Caco-2 (cell line): ENCODE measurements around the gene SLC35B4. TPM values are rescaled to one million over a fixed set of nuclear protein-coding genes. Genes with fewer than 3 reads are reported as not detected.

Experiments
- BruUV-seq: library from RNA; stranded (reverse); fragments of 400-500 nt; replicated peaks from 2 replicates; lab custom pipeline; 2021; lab: Mats Ljungman, UMichigan
- CTCF ChIA-PET: fragments of 300-600 bp; sonication (Branson Sonifier 250); formaldehyde crosslinking; loops from one replicate; lab custom pipeline; 2022; ENCODE audit warnings: antibody characterized with exemption; lab: Charles Lee
- POLR2A ChIA-PET: fragments of 300-600 bp; sonication (Branson Sonifier 250); formaldehyde crosslinking; loops from one replicate; lab custom pipeline; 2022; ENCODE audit warnings: antibody characterized with exemption; lab: Charles Lee
- DNase-seq, 2 experiments: peaks; one replicate each; pipeline versions ENCODE4 v3.0.0 to v3.0.0-alpha.2; 2020 to 2022
- H3K27me3 ChIP-seq: replicated peaks from 2 replicates; pipeline ENCODE4 v1.6.0; 2011; ENCODE audit warnings: low read length; ENCODE audit not compliant: control insufficient read depth, insufficient read depth
- H3K36me3 ChIP-seq: 2 replicates; pipeline ENCODE4 v1.5.1; 2011; ENCODE audit warnings: low read length; ENCODE audit not compliant: control insufficient read depth, insufficient read depth
- H3K4me1 ChIP-seq: fragments of 250-450 bp; sonication (Bioruptor Pico); 2 replicates; pipeline ENCODE4 v1.5.1; 2020; ENCODE audit warnings: mild to moderate bottlenecking
- H3K4me3 ChIP-seq: 2 replicates; pipeline ENCODE4 v1.5.1; 2011; ENCODE audit warnings: low read depth, mild to moderate bottlenecking, control low read depth, low read length
- H3K9me3 ChIP-seq: fragments of 250-450 bp; sonication (Bioruptor Pico); 2 replicates; pipeline ENCODE4 v1.5.1; 2020; ENCODE audit warnings: mild to moderate bottlenecking, moderate library complexity
- H3K27ac Mint-ChIP-seq: one replicate; pipeline ENCODE4 v1.8.0; 2022; ENCODE audit warnings: mixed read lengths; ENCODE audit not compliant: unreplicated experiment
- H3K27me3 Mint-ChIP-seq: one replicate; pipeline ENCODE4 v1.8.0; 2022; ENCODE audit warnings: mixed read lengths; ENCODE audit not compliant: insufficient read depth, unreplicated experiment
- H3K36me3 Mint-ChIP-seq: one replicate; pipeline ENCODE4 v1.8.0; 2022; ENCODE audit warnings: mild to moderate bottlenecking, mixed read lengths; ENCODE audit not compliant: insufficient read depth, unreplicated experiment
- H3K4me1 Mint-ChIP-seq: one replicate; pipeline ENCODE4 v1.8.0; 2022; ENCODE audit warnings: low read depth, mixed read lengths; ENCODE audit not compliant: unreplicated experiment
- H3K4me3 Mint-ChIP-seq: one replicate; pipeline ENCODE4 v1.8.0; 2022; ENCODE audit warnings: mild to moderate bottlenecking, moderate library complexity, mixed read lengths; ENCODE audit not compliant: unreplicated experiment
- H3K9me3 Mint-ChIP-seq: one replicate; pipeline ENCODE4 v1.8.0; 2022; ENCODE audit warnings: mixed read lengths; ENCODE audit not compliant: unreplicated experiment
- CTCF ChIP-seq, 2 experiments: fragments of 200-600 bp in 1 of 2; IDR thresholded peaks; 1 replicate in 1 of 2; 2 replicates in 1 of 2; pipeline versions ENCODE4 v1.5.1 to v1.8.0; 2011 to 2022; ENCODE audit warnings: antibody characterized with exemption in 1 of 2, control low read depth in 1 of 2, inconsistent platforms in 1 of 2, low read depth in 1 of 2, low read length in 1 of 2, mild to moderate bottlenecking in 1 of 2, moderate library complexity in 1 of 2; ENCODE audit not compliant: insufficient read depth in 1 of 2, severe bottlenecking in 1 of 2, unreplicated experiment in 1 of 2
- intact Hi-C: fragments of 100-400 bp; cut with micrococcal nuclease; formaldehyde crosslinking; loops from one replicate; pipeline ENCODE4 v1.10.0; 2022; ENCODE audit not compliant: unreplicated experiment
- total RNA-seq: library from RNA; stranded (reverse); gene quantifications from 2 replicates; pipeline ENCODE4 v1.2.3, GENCODE V29; 2022

Gene SLC35B4
- total RNA-seq, 1 experiment from 2014 or later: 18.2 TPM

- Mint-ChIP-seq H3K36me3 (no peaks in the 10 kb centered on the region), H3K9me3 (no peaks in the 10 kb centered on the region), H3K4me3 (no peak overlapping the region), H3K27ac (no peak overlapping the region), H3K27me3 (no peaks in the 10 kb centered on the region), H3K4me1 (no peaks in the 10 kb centered on the region)
- intact Hi-C loops: no loop called here
- BruUV-seq: no TSS peak
- Histone ChIP-seq H3K4me1 (no peaks in the 10 kb centered on the region), H3K4me3 (no peak overlapping the region), H3K36me3 (no peaks in the 10 kb centered on the region), H3K27me3 (no peaks in the 10 kb centered on the region; the same call in 1 of the 2 replicates), H3K9me3 (no peaks in the 10 kb centered on the region)
- DNase-seq: no peak
- CTCF ChIA-PET: no interaction called here
- POLR2A ChIA-PET: no interaction called here
- no peak for TF ChIP-seq CTCF (IDR thresholded peaks at IDR 0.05; ENCODE audit: insufficient read depth in 1 of 2, low read depth in 1 of 2, low read length in 1 of 2, severe bottlenecking in 1 of 2, unreplicated experiment in 1 of 2)
These were observed 34.7 kb upstream of the SLC35B4 start for GRCh38 chr7:134351424-134351823.

GRCh38 chr7:134350709-134351108 is 34.0 kb upstream of the SLC35B4 start:
- Histone ChIP-seq H3K4me3 (no peak overlapping the region), H3K27me3 (no peaks in the 10 kb centered on the region; the same call in 1 of the 2 replicates), H3K36me3 (no peaks in the 10 kb centered on the region), H3K4me1 (no peaks in the 10 kb centered on the region), H3K9me3 (no peaks in the 10 kb centered on the region)
- Mint-ChIP-seq H3K27me3 (no peaks in the 10 kb centered on the region), H3K36me3 (no peaks in the 10 kb centered on the region), H3K27ac (no peak overlapping the region), H3K4me3 (no peak overlapping the region), H3K9me3 (no peaks in the 10 kb centered on the region), H3K4me1 (no peaks in the 10 kb centered on the region)
- DNase-seq: no peak
- BruUV-seq: no TSS peak
- ChIA-PET CTCF (interaction anchor here (0.8 kb wide), 1 partner anchor 70 kb away, joined by 3 read pairs; no protein-coding TSS in a partner anchor), POLR2A (no interaction called here)
- intact Hi-C loops: no loop called here
- no peak for TF ChIP-seq CTCF (IDR thresholded peaks at IDR 0.05; ENCODE audit: insufficient read depth in 1 of 2, low read depth in 1 of 2, low read length in 1 of 2, severe bottlenecking in 1 of 2, unreplicated experiment in 1 of 2)

GRCh38 chr7:134347567-134347966 is 30.8 kb upstream of the SLC35B4 start:
- no peaks in the 10 kb centered on the region for H3K4me1 Mint-ChIP-seq
- H3K27ac Mint-ChIP-seq: no peak overlapping the region
- no peaks in the 10 kb centered on the region for H3K36me3 Mint-ChIP-seq
- no peaks in the 10 kb centered on the region for H3K9me3 ChIP-seq
- BruUV-seq: no TSS peak
- H3K36me3 ChIP-seq: no peaks in the 10 kb centered on the region
- POLR2A ChIA-PET: interaction anchor here (0.7 kb wide), 1 partner anchor 10 kb away, joined by 3 read pairs; no protein-coding TSS in a partner anchor
- CTCF ChIA-PET: interaction anchor here (0.7 kb wide), 1 partner anchor 220 kb away, joined by 4 read pairs; the partner anchor contains the start of gene LRGUK
- H3K4me1 ChIP-seq: no peaks in the 10 kb centered on the region
- DNase-seq: no peak
- H3K27me3 Mint-ChIP-seq: peaks cover 7% of the 10 kb centered on the region
- H3K4me3 ChIP-seq: no peak overlapping the region
- intact Hi-C loops: no loop called here
- H3K9me3 Mint-ChIP-seq: no peaks in the 10 kb centered on the region
- no peaks in the 10 kb centered on the region; the same call in 1 of the 2 replicates for H3K27me3 ChIP-seq
- TF ChIP-seq CTCF (IDR thresholded peaks at IDR 0.05; ENCODE audit: insufficient read depth in 1 of 2, low read depth in 1 of 2, low read length in 1 of 2, severe bottlenecking in 1 of 2, unreplicated experiment in 1 of 2): no peak
- H3K4me3 Mint-ChIP-seq: no peak overlapping the region
